ENCODE results near the gene EHD3.

DNA sequence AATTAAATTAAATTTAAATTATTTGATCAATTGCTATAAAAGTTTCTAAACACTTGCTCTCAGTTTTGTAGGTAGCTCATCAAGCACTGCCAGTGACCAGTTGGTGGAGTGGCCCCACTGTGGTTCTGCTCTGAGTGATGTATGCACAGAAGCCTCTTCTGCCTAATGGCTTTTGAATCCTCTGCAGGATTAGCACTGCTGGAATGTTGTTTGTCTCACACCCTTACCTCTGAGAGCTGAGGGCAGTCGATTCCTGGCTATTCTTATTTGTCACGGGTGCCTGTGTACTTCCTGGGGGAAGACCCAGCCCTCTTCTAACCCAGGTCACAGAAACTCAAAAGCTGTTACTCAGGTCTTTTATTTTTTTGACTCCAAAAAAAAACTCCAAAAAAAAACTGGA is 26.2 kb upstream of the EHD3 start:
- TF ChIP-seq, protein P1, sequence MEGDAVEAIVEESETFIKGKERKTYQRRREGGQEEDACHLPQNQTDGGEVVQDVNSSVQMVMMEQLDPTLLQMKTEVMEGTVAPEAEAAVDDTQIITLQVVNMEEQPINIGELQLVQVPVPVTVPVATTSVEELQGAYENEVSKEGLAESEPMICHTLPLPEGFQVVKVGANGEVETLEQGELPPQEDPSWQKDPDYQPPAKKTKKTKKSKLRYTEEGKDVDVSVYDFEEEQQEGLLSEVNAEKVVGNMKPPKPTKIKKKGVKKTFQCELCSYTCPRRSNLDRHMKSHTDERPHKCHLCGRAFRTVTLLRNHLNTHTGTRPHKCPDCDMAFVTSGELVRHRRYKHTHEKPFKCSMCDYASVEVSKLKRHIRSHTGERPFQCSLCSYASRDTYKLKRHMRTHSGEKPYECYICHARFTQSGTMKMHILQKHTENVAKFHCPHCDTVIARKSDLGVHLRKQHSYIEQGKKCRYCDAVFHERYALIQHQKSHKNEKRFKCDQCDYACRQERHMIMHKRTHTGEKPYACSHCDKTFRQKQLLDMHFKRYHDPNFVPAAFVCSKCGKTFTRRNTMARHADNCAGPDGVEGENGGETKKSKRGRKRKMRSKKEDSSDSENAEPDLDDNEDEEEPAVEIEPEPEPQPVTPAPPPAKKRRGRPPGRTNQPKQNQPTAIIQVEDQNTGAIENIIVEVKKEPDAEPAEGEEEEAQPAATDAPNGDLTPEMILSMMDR (IDR thresholded peaks at IDR 0.05; ENCODE audit: low read length): no peak
- TF ChIP-seq EZH2 (IDR thresholded peaks at IDR 0.05; ENCODE audit: borderline replicate concordance, low read length): no peak

All from OCI-LY1 (cell line).